ENCODE data around the gene PICALM. TPM values are rescaled to one million over a fixed set of nuclear protein-coding genes. Genes with fewer than 3 reads are reported as not detected.

Gene PICALM
- total RNA-seq, 1 donor from 2014 or later: 204 TPM

GRCh38 chr11:85912414-85912813 is 156.5 kb downstream of the PICALM start:
- no peaks in the 10 kb centered on the region for H3K4me1 ChIP-seq
- TF ChIP-seq CTCF (IDR thresholded peaks at IDR 0.05) (no peak), EZH2phosphoT487 (IDR thresholded peaks at IDR 0.05) (no peak), EZH2 (IDR thresholded peaks at IDR 0.05) (no peak)
- no peaks in the 10 kb centered on the region for H4K20me1 ChIP-seq (ENCODE audit: low read depth)
- no peak overlapping the region for H3K4me2 ChIP-seq
- Mint-ChIP-seq H3K4me3 (no peak overlapping the region), H3K4me1 (peaks cover 3% of the 10 kb centered on the region), H3K27ac (no peak overlapping the region), H3K27me3 (ENCODE audit: insufficient read depth, low read depth) (peaks cover 2% of the 10 kb centered on the region), H3K9me3 (no peaks in the 10 kb centered on the region), H3K36me3 (no peaks in the 10 kb centered on the region)
- H3K4me3 ChIP-seq: no peak overlapping the region
- H2AFZ ChIP-seq (replicated peaks): no peak overlapping the region
- no peak overlapping the region for H3K27ac ChIP-seq
- H3K79me2 ChIP-seq (ENCODE audit: low read depth): no peaks in the 10 kb centered on the region
- H3K27me3 ChIP-seq: no peaks in the 10 kb centered on the region
- no peaks in the 10 kb centered on the region for H3K36me3 ChIP-seq
- H3K9me3 ChIP-seq (ENCODE audit: low read depth): peaks cover 5% of the 10 kb centered on the region
- H3F3A ChIP-seq (ENCODE audit: low read depth): no peaks in the 10 kb centered on the region
- no peak overlapping the region for H3K9ac ChIP-seq
- no peak for DNase-seq (ENCODE audit: low spot score)

Other genes starting within 250 kb of the PICALM start
- gene CCDC83, start 213.7 kb downstream of the PICALM start, total RNA-seq (ENCODE audit: low replicate concordance): 0.06 TPM in 1 of 2 replicates, not detected in the other
- 44.2 and 64.9 TPM in 2 replicates for gene EED, start 175.7 kb upstream of the PICALM start, total RNA-seq (ENCODE audit: low replicate concordance)
- gene HIKESHI, start 233.2 kb upstream of the PICALM start, total RNA-seq (ENCODE audit: low replicate concordance): 86.6 and 87.2 TPM in 2 replicates

All from neural progenitor cell (in vitro differentiated cells).